ENCODE results near the gene RILP. TPM values are rescaled to one million over a fixed set of nuclear protein-coding genes. Genes with fewer than 3 reads are reported as not detected.

The RILP gene, protein sequence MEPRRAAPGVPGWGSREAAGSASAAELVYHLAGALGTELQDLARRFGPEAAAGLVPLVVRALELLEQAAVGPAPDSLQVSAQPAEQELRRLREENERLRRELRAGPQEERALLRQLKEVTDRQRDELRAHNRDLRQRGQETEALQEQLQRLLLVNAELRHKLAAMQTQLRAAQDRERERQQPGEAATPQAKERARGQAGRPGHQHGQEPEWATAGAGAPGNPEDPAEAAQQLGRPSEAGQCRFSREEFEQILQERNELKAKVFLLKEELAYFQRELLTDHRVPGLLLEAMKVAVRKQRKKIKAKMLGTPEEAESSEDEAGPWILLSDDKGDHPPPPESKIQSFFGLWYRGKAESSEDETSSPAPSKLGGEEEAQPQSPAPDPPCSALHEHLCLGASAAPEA
- total RNA-seq = 10 to 100 TPM; 15.8 to 41.5 (median 24.0) TPM

DNA sequence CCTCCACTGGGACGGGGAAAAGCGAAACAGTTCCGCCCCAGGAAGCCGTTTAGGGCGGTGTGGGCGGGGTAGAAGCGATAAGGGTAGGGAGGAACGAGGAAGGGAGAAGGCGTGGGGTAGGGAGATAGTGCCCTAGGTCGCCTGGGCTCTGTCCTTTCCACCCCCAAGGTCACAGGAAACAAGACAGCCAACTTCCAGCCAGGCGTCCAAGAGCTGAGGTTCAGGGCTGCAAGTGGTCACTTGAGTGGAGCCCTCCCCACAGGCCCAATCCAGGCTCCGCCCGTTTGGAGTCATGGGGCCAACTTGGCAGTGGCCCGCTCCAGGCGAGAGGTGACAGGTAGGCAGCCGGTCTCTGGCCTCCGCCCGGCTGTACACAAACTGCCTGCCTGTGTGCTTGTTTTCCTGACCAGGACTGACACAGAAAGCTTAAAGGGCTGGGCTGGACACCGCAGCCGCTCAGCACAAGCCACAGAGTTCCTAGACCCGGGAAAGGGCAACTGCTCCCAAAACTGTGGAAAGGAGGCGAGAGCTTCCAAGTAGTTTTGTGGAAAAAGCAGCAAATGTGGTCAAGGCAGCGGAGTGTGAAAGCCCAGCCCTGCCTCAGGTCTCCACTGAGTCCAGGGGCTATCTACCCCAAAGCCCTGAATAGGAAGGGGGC, at the start of gene RILP:
TSS of gene RILP (minus strand) at position 23 of the 658 bp plus-strand sequence. CDS start 62 bp downstream, outside the sequence.
- DNase-seq (ENCODE audit: extremely low spot score) = peak; percentile 94
- Histone ChIP-seq H3K27me3 (peaks cover 0 to 3% (median 0%) of the 10 kb centered on the region in 4 donors), H3K4me3 (peak within 1 kb of the TSS; percentile 72 to 88 (median 81)), H3K9me3 (no peaks in the 10 kb centered on the region), H3K36me3 (peaks cover 45 to 54% (median 48%) of the 10 kb centered on the region in 4 donors), H3K27ac (replicated peaks in 1 of 4) (peak within 1 kb of the TSS; percentile 97 to 100 (median 98)), H3K4me1 (peaks cover 41 to 55% (median 54%) of the 10 kb centered on the region in 4 donors)
- peak; percentile 74 to 83 for TF ChIP-seq POLR2AphosphoS5 (IDR thresholded peaks at IDR 0.05)
- TF ChIP-seq, protein P1, sequence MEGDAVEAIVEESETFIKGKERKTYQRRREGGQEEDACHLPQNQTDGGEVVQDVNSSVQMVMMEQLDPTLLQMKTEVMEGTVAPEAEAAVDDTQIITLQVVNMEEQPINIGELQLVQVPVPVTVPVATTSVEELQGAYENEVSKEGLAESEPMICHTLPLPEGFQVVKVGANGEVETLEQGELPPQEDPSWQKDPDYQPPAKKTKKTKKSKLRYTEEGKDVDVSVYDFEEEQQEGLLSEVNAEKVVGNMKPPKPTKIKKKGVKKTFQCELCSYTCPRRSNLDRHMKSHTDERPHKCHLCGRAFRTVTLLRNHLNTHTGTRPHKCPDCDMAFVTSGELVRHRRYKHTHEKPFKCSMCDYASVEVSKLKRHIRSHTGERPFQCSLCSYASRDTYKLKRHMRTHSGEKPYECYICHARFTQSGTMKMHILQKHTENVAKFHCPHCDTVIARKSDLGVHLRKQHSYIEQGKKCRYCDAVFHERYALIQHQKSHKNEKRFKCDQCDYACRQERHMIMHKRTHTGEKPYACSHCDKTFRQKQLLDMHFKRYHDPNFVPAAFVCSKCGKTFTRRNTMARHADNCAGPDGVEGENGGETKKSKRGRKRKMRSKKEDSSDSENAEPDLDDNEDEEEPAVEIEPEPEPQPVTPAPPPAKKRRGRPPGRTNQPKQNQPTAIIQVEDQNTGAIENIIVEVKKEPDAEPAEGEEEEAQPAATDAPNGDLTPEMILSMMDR (IDR thresholded peaks at IDR 0.05) = no peak
- intact Hi-C loops (cut with DNase I) = loop anchor here (5.0 kb wide), 1 partner anchor 73 kb away; no protein-coding TSS in a partner anchor
- 22% methylated on average over 23 of the region's 23 CpGs for WGBS

DNA sequence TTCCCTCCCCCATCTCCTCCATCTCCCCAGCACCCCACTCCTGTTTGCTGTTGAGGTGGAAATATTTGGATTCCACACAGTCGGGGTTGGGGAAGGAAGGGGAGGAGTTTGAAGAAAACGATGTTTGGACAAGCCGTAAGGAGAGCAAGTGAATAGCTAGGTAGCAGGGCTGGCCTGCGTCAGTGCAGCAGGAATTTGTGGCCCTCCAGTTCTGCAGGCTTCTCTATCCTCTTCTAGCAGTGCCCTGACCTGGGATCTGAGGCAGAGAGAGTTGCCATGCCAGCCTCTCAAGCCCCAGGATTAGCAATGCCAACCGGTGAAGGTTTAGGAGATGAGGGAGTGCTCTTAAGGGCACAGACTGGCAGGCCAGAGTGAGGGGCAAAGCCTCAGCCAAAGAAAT, 48.0 kb upstream of the RILP start:
- intact Hi-C loops (cut with DNase I) = no loop called here
- Histone ChIP-seq H3K36me3 (no peaks in the 10 kb centered on the region), H3K4me3 (no peak overlapping the region), H3K27me3 (no peaks in the 10 kb centered on the region), H3K27ac (replicated peaks in 1 of 4) (no peak overlapping the region), H3K9me3 (no peaks in the 10 kb centered on the region), H3K4me1 (no peaks in the 10 kb centered on the region)
- DNase-seq (ENCODE audit: extremely low spot score) = no peak
- TF ChIP-seq, protein P1 (IDR thresholded peaks at IDR 0.05) = no peak
- no peak for TF ChIP-seq EP300 (IDR thresholded peaks at IDR 0.05)
- no peak for TF ChIP-seq POLR2AphosphoS5 (IDR thresholded peaks at IDR 0.05)
- TF ChIP-seq POLR2A (IDR thresholded peaks at IDR 0.05; ENCODE audit: low read depth) = no peak
- 44% methylated on average over 5 of the region's 5 CpGs for WGBS

DNA sequence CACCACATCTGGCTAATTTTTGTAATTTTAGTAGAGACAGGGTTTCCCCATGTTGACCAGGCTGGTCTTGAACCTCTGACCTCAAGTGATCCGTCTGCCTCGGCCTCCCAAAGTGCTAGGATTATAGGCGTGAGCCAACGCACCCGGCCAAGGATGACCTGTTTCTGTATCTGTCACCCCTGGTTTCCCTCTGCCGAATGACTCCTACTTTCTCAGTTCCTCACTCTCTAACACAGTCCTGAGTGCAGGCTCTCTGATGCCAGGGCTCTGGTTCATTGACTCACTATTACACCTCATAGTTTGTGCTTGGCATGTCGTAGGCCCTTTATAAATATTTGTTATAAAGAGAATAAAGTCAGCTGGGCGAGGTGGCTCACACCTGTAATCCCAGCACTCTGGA, 45.7 kb upstream of the RILP start:
- H3K4me3 ChIP-seq = no peak overlapping the region
- no peak for TF ChIP-seq POLR2A (IDR thresholded peaks at IDR 0.05; ENCODE audit: low read depth)
- no peak for TF ChIP-seq EP300 (IDR thresholded peaks at IDR 0.05)
- no peak for TF ChIP-seq POLR2AphosphoS5 (IDR thresholded peaks at IDR 0.05)
- TF ChIP-seq, protein P1 (IDR thresholded peaks at IDR 0.05) = no peak
- no peaks in the 10 kb centered on the region for H3K4me1 ChIP-seq
- no peak for DNase-seq (ENCODE audit: extremely low spot score)
- intact Hi-C loops (cut with DNase I) = no loop called here
- H3K27ac ChIP-seq (replicated peaks in 1 of 4) = no peak overlapping the region
- no peaks in the 10 kb centered on the region for H3K36me3 ChIP-seq
- no peaks in the 10 kb centered on the region for H3K27me3 ChIP-seq
- 83% methylated on average over 8 of the region's 8 CpGs for WGBS
- H3K9me3 ChIP-seq = no peaks in the 10 kb centered on the region

DNA sequence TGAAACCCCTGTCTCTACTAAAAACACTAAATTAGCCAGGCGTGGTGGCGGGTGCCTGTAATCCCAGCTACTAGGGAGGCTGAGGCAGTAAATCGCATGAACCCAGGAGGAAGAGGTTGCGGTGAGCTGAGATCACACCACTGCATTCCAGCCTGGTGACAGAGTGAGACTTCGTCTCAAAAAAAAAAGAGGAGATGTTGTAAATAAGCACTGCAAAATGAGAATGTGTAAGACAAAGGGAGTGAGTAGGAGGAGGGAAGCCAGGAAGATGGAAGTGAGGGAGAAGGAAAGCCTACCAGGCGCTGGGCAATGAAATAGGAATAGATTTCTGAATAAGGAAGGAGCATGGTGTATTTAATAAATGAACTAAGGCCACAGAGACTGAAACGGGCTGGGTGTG, 43.7 kb upstream of the RILP start:
- TF ChIP-seq POLR2AphosphoS5 (IDR thresholded peaks at IDR 0.05) = no peak
- TF ChIP-seq, protein P1 (IDR thresholded peaks at IDR 0.05) = no peak
- no peak for TF ChIP-seq POLR2A (IDR thresholded peaks at IDR 0.05; ENCODE audit: low read depth)
- TF ChIP-seq EP300 (IDR thresholded peaks at IDR 0.05) = no peak
- intact Hi-C loops (cut with DNase I) = no loop called here
- WGBS = 78% methylated on average over 7 of the region's 7 CpGs

More for the DNA sequence above, 43.7 kb upstream of the RILP start:
- Histone ChIP-seq H3K36me3 (no peaks in the 10 kb centered on the region), H3K27ac (replicated peaks in 1 of 4) (no peak overlapping the region), H3K4me3 (no peak overlapping the region), H3K9me3 (no peaks in the 10 kb centered on the region), H3K4me1 (no peaks in the 10 kb centered on the region), H3K27me3 (no peaks in the 10 kb centered on the region)
- no peak for DNase-seq (ENCODE audit: extremely low spot score)

Measured in esophagus muscularis mucosa (tissue), 4 donors.